ENCODE results near the gene GMDS. TPM values are rescaled to one million over a fixed set of nuclear protein-coding genes. Genes with fewer than 3 reads are reported as not detected.
A peak's percentile ranks its signal among the peaks of the same experiment; 100 is the strongest.
"Not testable (repeated sequence)": the region's sequence is repeated elsewhere in the genome, so short reads cannot be mapped to it uniquely, and the experiment has no call there.

Gene GMDS
- polyA plus RNA-seq, 1 donor (not counting 4 experiments of a cell fraction or from before 2014, with no cell fraction given) = 22.1 TPM

GRCh38 chr6:1756472-1757129, 488.8 kb downstream of the GMDS start:
- dilution Hi-C loops (cut with MboI; ENCODE audit: extremely low pct_ligation_motif_present, low sequenced_read_pairs) = no loop called here
- Histone ChIP-seq H3K9ac (ENCODE audit: control insufficient read depth, extremely low read depth, insufficient read depth, low read length) (no peak overlapping the region), H3K36me3 (ENCODE audit: control insufficient read depth in 2 of 2, extremely low read depth in 1 of 2, insufficient read depth in 2 of 2, low read length in 2 of 2) (no peaks in the 10 kb centered on the region), H3K4me3 (ENCODE audit: control insufficient read depth in 2 of 3, extremely low read depth in 1 of 3, insufficient read depth in 2 of 3, low read depth in 1 of 3, low read length in 3 of 3) (no peak overlapping the region), H3K27ac (ENCODE audit: control insufficient read depth, insufficient read depth, low read length) (no peak overlapping the region), H3K79me2 (ENCODE audit: control insufficient read depth, insufficient read depth, low read length) (no peaks in the 10 kb centered on the region), H3K4me2 (ENCODE audit: control insufficient read depth, extremely low read depth, insufficient read depth, low read depth, low read length) (no peak overlapping the region), H3K9me3 (ENCODE audit: control insufficient read depth, low read depth, low read length) (no peaks in the 10 kb centered on the region), H3K9me1 (ENCODE audit: control insufficient read depth, extremely low read depth, insufficient read depth, low read length) (no peaks in the 10 kb centered on the region), H3K27me3 (ENCODE audit: control insufficient read depth, extremely low read depth, insufficient read depth, low read length) (no peaks in the 10 kb centered on the region), H4K20me1 (ENCODE audit: control insufficient read depth, extremely low read depth, insufficient read depth, low read length) (no peaks in the 10 kb centered on the region), H2AFZ (ENCODE audit: control insufficient read depth, low read length) (no peak overlapping the region), H3K4me1 (ENCODE audit: control insufficient read depth, extremely low read depth, insufficient read depth, low read length) (no peaks in the 10 kb centered on the region)
- DNase-seq (ENCODE audit: low read depth, low spot score) = no peak
- no peak for FAIRE-seq
- TF ChIP-seq CTCF (optimal IDR thresholded peaks at IDR 0.05 in 1 of 3, IDR thresholded peaks at IDR 0.05 in 1 of 3, conservative IDR thresholded peaks at IDR 0.05 in 1 of 3; ENCODE audit: extremely low read depth in 1 of 3, insufficient read depth in 2 of 3, low read length in 3 of 3) = no peak
- TF ChIP-seq EZH2 (IDR thresholded peaks at IDR 0.05; ENCODE audit: low read length) = no peak

- H3K27me3 ChIP-seq (ENCODE audit: control insufficient read depth, extremely low read depth, insufficient read depth, low read length); DNase-seq (ENCODE audit: low read depth, low spot score); H3K36me3 ChIP-seq (ENCODE audit: control insufficient read depth in 2 of 2, extremely low read depth in 1 of 2, insufficient read depth in 2 of 2, low read length in 2 of 2); H3K27ac ChIP-seq (ENCODE audit: control insufficient read depth, insufficient read depth, low read length); H2AFZ ChIP-seq (ENCODE audit: control insufficient read depth, low read length); H3K9me1 ChIP-seq (ENCODE audit: control insufficient read depth, extremely low read depth, insufficient read depth, low read length); dilution Hi-C loops (cut with MboI; ENCODE audit: extremely low pct_ligation_motif_present, low sequenced_read_pairs); H3K4me3 ChIP-seq (ENCODE audit: control insufficient read depth in 2 of 3, extremely low read depth in 1 of 3, insufficient read depth in 2 of 3, low read depth in 1 of 3, low read length in 3 of 3); H3K4me2 ChIP-seq (ENCODE audit: control insufficient read depth, extremely low read depth, insufficient read depth, low read depth, low read length); H3K9ac ChIP-seq (ENCODE audit: control insufficient read depth, extremely low read depth, insufficient read depth, low read length); H3K79me2 ChIP-seq (ENCODE audit: control insufficient read depth, insufficient read depth, low read length); FAIRE-seq; H4K20me1 ChIP-seq (ENCODE audit: control insufficient read depth, extremely low read depth, insufficient read depth, low read length); H3K9me3 ChIP-seq (ENCODE audit: control insufficient read depth, low read depth, low read length); H3K4me1 ChIP-seq (ENCODE audit: control insufficient read depth, extremely low read depth, insufficient read depth, low read length): not testable (repeated sequence)
These were observed 494.3 kb downstream of the GMDS start for GRCh38 chr6:1751063-1751462.

GRCh38 chr6:1749041-1749440, 496.4 kb downstream of the GMDS start:
- Histone ChIP-seq H3K9me3 (ENCODE audit: control insufficient read depth, low read depth, low read length) (no peaks in the 10 kb centered on the region), H2AFZ (ENCODE audit: control insufficient read depth, low read length) (no peak overlapping the region), H3K79me2 (ENCODE audit: control insufficient read depth, insufficient read depth, low read length) (no peaks in the 10 kb centered on the region), H3K36me3 (ENCODE audit: control insufficient read depth in 2 of 2, extremely low read depth in 1 of 2, insufficient read depth in 2 of 2, low read length in 2 of 2) (no peaks in the 10 kb centered on the region), H3K4me1 (ENCODE audit: control insufficient read depth, extremely low read depth, insufficient read depth, low read length) (no peaks in the 10 kb centered on the region), H3K27ac (ENCODE audit: control insufficient read depth, insufficient read depth, low read length) (no peak overlapping the region), H3K9me1 (ENCODE audit: control insufficient read depth, extremely low read depth, insufficient read depth, low read length) (no peaks in the 10 kb centered on the region), H3K27me3 (ENCODE audit: control insufficient read depth, extremely low read depth, insufficient read depth, low read length) (no peaks in the 10 kb centered on the region), H3K4me3 (ENCODE audit: control insufficient read depth in 2 of 3, extremely low read depth in 1 of 3, insufficient read depth in 2 of 3, low read depth in 1 of 3, low read length in 3 of 3) (no peak overlapping the region), H3K4me2 (ENCODE audit: control insufficient read depth, extremely low read depth, insufficient read depth, low read depth, low read length) (peak overlapping the region; percentile 8), H4K20me1 (ENCODE audit: control insufficient read depth, extremely low read depth, insufficient read depth, low read length) (no peaks in the 10 kb centered on the region), H3K9ac (ENCODE audit: control insufficient read depth, extremely low read depth, insufficient read depth, low read length) (no peak overlapping the region)
- FAIRE-seq (no peak), DNase-seq (ENCODE audit: low read depth, low spot score) (no peak)
- dilution Hi-C loops (cut with MboI; ENCODE audit: extremely low pct_ligation_motif_present, low sequenced_read_pairs) = no loop called here
- no peak for TF ChIP-seq CTCF (optimal IDR thresholded peaks at IDR 0.05 in 1 of 3, IDR thresholded peaks at IDR 0.05 in 1 of 3, conservative IDR thresholded peaks at IDR 0.05 in 1 of 3; ENCODE audit: extremely low read depth in 1 of 3, insufficient read depth in 2 of 3, low read length in 3 of 3)
- TF ChIP-seq EZH2 (IDR thresholded peaks at IDR 0.05; ENCODE audit: low read length) = no peak

Measured in keratinocyte (primary cell).